HEK293T (cell line): Measurements from ENCODE around the gene CLDN2.

Experiments
- ARNT ChIP-seq: fragments of 450-650 bp; IDR thresholded peaks from 2 replicates; pipeline ENCODE4 v1.6.1; 2017; ENCODE audit warnings: mild to moderate bottlenecking
- BHLHE40 ChIP-seq: fragments of 450-650 bp; IDR thresholded peaks from 2 replicates; pipeline ENCODE4 v1.6.1; 2016; ENCODE audit warnings: mild to moderate bottlenecking, moderate library complexity, borderline replicate concordance
- CTBP1 ChIP-seq: fragments of 450-650 bp; IDR thresholded peaks from 2 replicates; pipeline ENCODE4 v1.6.1; 2016; ENCODE audit warnings: borderline replicate concordance
- ELF4 ChIP-seq: fragments of 450-650 bp; IDR thresholded peaks from 2 replicates; pipeline ENCODE4 v1.6.1; 2017; ENCODE audit warnings: antibody characterized with exemption
- FOXA1 ChIP-seq: fragments of 450-650 bp; IDR thresholded peaks from 2 replicates; pipeline ENCODE4 v1.6.1; 2016; ENCODE audit warnings: mild to moderate bottlenecking
- FOXK2 ChIP-seq: fragments of 450-650 bp; IDR thresholded peaks from 2 replicates; pipeline ENCODE4 v1.6.1; 2016; ENCODE audit warnings: mild to moderate bottlenecking
- FOXM1 ChIP-seq: fragments of 450-650 bp; IDR thresholded peaks from 2 replicates; pipeline ENCODE4 v1.6.1; 2017; ENCODE audit warnings: mild to moderate bottlenecking, borderline replicate concordance
- HDGF ChIP-seq: fragments of 450-650 bp; IDR thresholded peaks from 2 replicates; pipeline ENCODE4 v1.6.1; 2017; ENCODE audit warnings: antibody characterized with exemption, borderline replicate concordance
- LEF1 ChIP-seq: fragments of 450-650 bp; IDR thresholded peaks from 2 replicates; pipeline ENCODE4 v1.6.1; 2017; ENCODE audit warnings: mild to moderate bottlenecking, borderline replicate concordance
- NFRKB ChIP-seq: fragments of 450-650 bp; IDR thresholded peaks from 2 replicates; pipeline ENCODE4 v1.6.1; 2016; ENCODE audit warnings: mild to moderate bottlenecking, moderate library complexity
- SP1 ChIP-seq: fragments of 450-650 bp; IDR thresholded peaks from 2 replicates; pipeline ENCODE4 v1.6.1; 2017
- TARDBP ChIP-seq: fragments of 450-650 bp; IDR thresholded peaks from 2 replicates; pipeline ENCODE4 v1.6.1; 2016
- ZNF384 ChIP-seq: fragments of 450-650 bp; IDR thresholded peaks from 2 replicates; pipeline ENCODE4 v1.6.1; 2016

DNA sequence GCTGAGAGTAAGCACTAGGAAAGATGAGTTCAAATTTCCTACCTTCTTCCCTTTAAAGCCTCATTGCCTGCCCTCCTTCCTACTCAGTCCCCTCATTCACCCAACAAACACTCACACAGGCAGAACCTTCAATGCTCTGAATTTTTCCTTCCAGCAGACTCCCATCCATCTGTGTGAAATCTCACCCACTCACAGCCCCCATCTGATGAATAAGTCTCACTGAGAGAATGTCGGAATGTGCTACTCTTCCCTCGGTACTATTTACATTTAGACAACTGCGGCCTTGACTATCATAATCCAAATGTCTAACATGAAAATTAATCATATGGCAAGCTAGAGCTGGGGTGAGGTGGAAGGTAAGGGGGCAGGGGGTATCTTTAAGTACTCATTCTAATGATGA lies 19.4 kb downstream of the CLDN2 start:
- TF ChIP-seq ELF4 = no peak
- TF ChIP-seq BHLHE40 = no peak
- TF ChIP-seq SP1 = no peak
- TF ChIP-seq TARDBP = no peak
- no peak for TF ChIP-seq LEF1
- TF ChIP-seq FOXK2 = no peak
- TF ChIP-seq NFRKB = no peak
- TF ChIP-seq HDGF = no peak
- TF ChIP-seq CTBP1 = no peak
- no peak for TF ChIP-seq ZNF384
- TF ChIP-seq FOXM1 = no peak
- TF ChIP-seq FOXA1 = no peak
- no peak for TF ChIP-seq ARNT
